Measurements from ENCODE around the gene MED1.

MED1 gene

DNA sequence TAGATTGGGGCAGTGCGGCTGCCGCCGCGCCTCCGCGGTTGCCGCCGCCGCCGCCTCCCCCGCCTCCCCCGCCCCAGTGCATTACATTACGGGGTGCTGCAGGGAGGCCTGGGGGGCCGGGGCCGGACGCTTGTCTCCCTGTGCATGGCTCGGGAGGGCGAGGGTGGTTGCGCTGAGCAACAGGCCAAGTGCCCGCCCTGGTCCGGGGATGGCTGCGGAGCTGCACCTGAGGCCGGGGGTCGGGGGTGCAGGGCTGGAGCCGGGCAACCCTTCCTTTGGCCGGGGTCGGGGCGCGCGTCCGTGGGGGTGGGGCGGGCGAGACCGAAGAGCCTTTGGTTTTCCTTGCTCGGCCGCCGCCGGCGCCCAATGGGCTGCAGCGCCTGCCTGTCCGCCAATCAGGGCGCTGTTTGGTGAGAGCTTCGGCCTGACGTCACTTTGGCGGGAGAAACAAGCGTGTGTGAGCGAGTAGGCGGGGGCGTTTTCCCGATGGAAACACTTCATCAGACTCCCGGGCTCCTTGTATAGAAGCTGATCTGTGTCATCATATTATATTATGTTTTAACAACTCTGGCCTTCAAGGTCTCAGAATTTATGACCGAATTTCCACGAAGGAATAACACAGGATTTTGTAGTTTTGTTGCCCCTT is 48.7 kb downstream of the MED1 start:
- peak; percentile 95 for DNase-seq (ENCODE audit: low spot score)
- TF ChIP-seq, protein P1, sequence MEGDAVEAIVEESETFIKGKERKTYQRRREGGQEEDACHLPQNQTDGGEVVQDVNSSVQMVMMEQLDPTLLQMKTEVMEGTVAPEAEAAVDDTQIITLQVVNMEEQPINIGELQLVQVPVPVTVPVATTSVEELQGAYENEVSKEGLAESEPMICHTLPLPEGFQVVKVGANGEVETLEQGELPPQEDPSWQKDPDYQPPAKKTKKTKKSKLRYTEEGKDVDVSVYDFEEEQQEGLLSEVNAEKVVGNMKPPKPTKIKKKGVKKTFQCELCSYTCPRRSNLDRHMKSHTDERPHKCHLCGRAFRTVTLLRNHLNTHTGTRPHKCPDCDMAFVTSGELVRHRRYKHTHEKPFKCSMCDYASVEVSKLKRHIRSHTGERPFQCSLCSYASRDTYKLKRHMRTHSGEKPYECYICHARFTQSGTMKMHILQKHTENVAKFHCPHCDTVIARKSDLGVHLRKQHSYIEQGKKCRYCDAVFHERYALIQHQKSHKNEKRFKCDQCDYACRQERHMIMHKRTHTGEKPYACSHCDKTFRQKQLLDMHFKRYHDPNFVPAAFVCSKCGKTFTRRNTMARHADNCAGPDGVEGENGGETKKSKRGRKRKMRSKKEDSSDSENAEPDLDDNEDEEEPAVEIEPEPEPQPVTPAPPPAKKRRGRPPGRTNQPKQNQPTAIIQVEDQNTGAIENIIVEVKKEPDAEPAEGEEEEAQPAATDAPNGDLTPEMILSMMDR (IDR thresholded peaks at IDR 0.05; ENCODE audit: borderline replicate concordance, control extremely low read depth, extremely low read depth, insufficient read depth, missing control alignments) = no peak
- in situ Hi-C loops (cut with MboI; ENCODE audit: low sequenced_read_pairs, unreplicated experiment) = no loop called here

DNA sequence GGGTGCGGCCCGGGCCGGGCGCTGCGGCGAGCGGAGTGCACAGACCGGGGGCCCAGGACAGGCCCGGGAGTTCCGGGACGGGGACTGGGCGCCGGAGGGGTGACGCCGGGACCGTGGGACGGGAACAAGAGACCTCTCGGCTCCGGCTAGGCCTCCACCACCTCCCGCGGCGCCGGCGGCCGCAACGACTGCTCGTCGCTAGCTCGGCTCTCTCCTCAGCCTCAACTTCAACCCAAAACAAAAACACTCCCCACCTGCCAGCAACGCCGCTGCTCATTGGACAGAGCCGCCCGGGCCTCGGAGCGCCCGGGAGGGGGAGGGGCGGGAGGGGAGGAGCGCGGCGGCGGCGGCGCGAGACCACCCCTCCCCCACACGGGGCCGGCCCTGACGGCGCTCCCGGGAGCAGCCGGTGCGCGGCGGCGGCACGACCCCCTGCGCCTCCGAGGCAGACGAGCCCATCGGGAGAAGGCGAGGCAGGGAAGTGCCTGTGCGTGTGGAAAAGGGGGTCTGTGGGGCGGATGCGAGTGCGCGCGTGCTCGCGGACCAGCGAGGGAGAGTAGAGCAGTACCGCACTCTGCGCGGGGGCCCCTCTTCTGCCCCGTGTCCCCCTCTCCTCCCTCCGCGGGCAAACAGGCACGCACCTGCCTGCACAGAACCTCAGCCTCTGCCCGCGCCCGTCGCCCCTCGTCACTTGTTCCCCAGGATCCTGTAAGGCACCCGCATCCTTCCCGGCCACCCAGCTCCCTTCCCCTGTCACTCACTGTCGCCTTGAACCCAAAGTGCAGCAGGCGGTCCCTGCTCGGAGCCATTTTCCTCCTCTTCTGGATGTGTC is 49.4 kb downstream of the MED1 start, which contains the start of gene FBXL20:
Gene FBXL20 (minus strand): TSS at position 215 of the 832 bp plus-strand sequence. CDS start 224 bp downstream, outside the sequence.
- TF ChIP-seq, protein P1 (IDR thresholded peaks at IDR 0.05; ENCODE audit: borderline replicate concordance, control extremely low read depth, extremely low read depth, insufficient read depth, missing control alignments) = no peak
- DNase-seq (ENCODE audit: low spot score) = peak; percentile 98
- in situ Hi-C loops (cut with MboI; ENCODE audit: low sequenced_read_pairs, unreplicated experiment) = no loop called here

DNA sequence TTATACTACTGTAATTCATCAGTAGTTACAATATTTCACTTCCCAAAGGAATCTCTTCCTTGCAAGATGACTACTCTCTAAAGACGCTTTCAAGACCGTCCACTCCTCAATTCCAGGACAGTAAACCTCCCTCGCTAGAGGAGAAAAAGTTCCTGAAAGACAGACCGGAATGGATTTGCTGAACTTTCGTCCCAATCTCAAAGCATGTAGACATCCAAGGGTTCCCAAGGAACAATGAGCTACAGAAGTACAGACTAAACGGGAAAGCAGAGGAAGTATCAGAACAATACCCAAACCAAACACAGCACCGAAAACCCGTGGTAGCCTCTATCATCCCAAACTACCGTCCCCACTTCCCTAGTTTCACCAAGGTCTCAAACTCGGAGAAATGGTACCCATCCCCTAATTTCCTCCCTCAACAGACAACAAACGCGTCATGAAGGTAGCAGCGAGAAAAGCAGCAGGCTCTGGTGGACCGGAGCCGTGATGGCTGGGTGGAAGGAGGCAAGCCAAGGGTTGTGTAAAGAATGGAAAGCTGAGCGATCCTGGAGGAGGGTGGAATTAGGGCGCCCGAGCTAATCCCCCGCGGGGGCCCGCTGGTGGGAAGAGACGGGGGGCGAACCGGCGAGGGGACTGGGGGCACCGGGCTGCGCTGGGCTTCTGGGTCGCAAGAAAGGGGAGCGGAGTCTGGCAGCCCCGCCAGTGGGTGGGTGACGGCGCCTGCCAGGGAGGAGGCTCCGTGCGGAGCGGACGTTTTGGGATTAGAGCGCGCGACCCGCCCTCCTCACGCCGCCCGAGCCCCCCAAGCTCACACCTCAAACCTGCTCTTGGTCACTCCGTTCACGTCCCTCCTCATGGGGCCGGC is 50.3 kb downstream of the MED1 start:
- no peak for DNase-seq (ENCODE audit: low spot score)
- in situ Hi-C loops (cut with MboI; ENCODE audit: low sequenced_read_pairs, unreplicated experiment) = no loop called here
- TF ChIP-seq, protein P1 (IDR thresholded peaks at IDR 0.05; ENCODE audit: borderline replicate concordance, control extremely low read depth, extremely low read depth, insufficient read depth, missing control alignments) = no peak

DNA sequence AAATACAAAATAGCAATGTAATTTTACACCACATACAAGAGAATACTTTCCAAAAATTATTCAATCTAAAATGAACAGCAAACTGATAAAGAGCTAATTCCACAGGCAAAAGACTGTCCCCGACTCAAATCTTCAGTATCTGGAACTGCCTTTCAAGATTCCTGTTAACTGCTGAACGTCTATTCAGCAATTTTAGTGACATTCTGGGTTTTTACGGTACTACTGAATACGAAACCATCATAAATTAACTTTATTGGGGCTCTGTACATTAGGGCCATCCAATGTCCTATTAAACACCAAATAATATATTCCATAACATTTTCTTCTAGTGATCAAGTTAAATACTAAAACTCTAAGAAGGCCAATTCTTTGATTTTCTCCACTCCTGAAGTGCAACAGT is 51.3 kb downstream of the MED1 start:
- in situ Hi-C loops (cut with MboI; ENCODE audit: low sequenced_read_pairs, unreplicated experiment) = no loop called here

DNA sequence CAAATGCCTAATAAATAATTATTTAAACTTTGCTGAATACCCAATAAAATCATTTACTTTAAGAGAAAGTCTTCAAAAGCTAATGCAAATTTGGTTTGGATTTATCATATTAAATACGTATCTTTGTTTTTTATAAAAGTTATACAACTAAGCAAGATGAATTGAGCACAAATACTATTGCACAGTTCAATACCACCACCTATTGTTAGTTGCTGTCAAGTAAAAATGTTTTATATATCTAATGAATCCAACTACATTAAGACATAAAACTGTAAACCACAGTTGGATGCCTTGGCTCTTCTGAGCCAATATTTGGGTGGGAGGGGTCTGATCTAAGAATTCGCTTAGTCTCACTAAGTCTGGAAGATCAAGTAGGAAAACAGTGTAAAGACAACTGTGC is 57.3 kb downstream of the MED1 start:
- in situ Hi-C loops (cut with MboI; ENCODE audit: low sequenced_read_pairs, unreplicated experiment) = no loop called here
- no peak for DNase-seq (ENCODE audit: low spot score)
- TF ChIP-seq, protein P1 (IDR thresholded peaks at IDR 0.05; ENCODE audit: borderline replicate concordance, control extremely low read depth, extremely low read depth, insufficient read depth, missing control alignments) = no peak

More for the DNA sequence above, 51.3 kb downstream of the MED1 start:
- DNase-seq (ENCODE audit: low spot score) = no peak
- TF ChIP-seq, protein P1 (IDR thresholded peaks at IDR 0.05; ENCODE audit: borderline replicate concordance, control extremely low read depth, extremely low read depth, insufficient read depth, missing control alignments) = no peak

DNA sequence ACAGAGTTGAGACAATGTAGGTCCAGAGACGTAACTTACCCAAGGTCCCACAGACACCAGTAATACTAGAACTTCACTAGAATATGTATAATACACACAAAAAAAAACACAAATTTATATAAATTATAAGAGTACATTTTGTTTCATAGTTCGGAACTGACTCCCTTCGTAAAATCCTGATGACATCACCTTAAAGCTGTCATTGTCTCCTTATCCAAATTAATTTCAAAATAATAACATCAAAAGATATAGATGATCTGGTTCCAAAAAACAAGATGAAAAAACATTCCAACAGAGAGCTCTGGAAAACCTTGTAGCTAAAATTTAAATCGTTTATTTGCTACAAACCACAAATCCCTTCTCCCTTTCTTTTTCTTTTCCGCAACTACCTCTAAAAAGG is 59.6 kb downstream of the MED1 start:
- in situ Hi-C loops (cut with MboI; ENCODE audit: low sequenced_read_pairs, unreplicated experiment) = no loop called here
- no peak for DNase-seq (ENCODE audit: low spot score)
- TF ChIP-seq, protein P1 (IDR thresholded peaks at IDR 0.05; ENCODE audit: borderline replicate concordance, control extremely low read depth, extremely low read depth, insufficient read depth, missing control alignments) = no peak

Measured in GM13976 (cell line).